Uterus (tissue), 4 donors: ENCODE results near the gene PPP1R8. TPM values are rescaled to one million over a fixed set of nuclear protein-coding genes. Genes with fewer than 3 reads are reported as not detected.
"Not testable (repeated sequence)": the region's sequence is repeated elsewhere in the genome, so short reads cannot be mapped to it uniquely, and the experiment has no call there.

Experiments
- DNase-seq, 2 donors: peaks; one replicate each; pipeline ENCODE4 v3.0.0-alpha.2; 2019 to 2020
- H3K27ac ChIP-seq, 2 donors: fragments of 200-600 bp; sonication (generic); 1 replicate in 1 of 2; 2 replicates in 1 of 2; pipeline ENCODE4 v1.5.1; 2016 to 2018
- H3K27me3 ChIP-seq, 2 donors: fragments of 200-600 bp; sonication (generic); one replicate each; pipeline ENCODE4 v1.5.1; 2018 to 2019; ENCODE audit warnings: control low read depth in 1 of 2
- H3K36me3 ChIP-seq, 2 donors: fragments of 200-600 bp; sonication (generic); one replicate each; pipeline ENCODE4 v1.5.1; 2019; ENCODE audit warnings: control low read depth in 1 of 2
- H3K4me1 ChIP-seq, 2 donors: fragments of 200-600 bp; sonication (generic); one replicate each; pipeline ENCODE4 v1.5.1; 2018 to 2019; ENCODE audit warnings: control low read depth in 1 of 2
- H3K4me3 ChIP-seq, 2 donors: fragments of 200-600 bp; sonication (generic); 1 replicate in 1 of 2; 2 replicates in 1 of 2; pipeline ENCODE4 v1.5.1; 2018 to 2019; ENCODE audit warnings: mild to moderate bottlenecking in 1 of 2
- H3K9me3 ChIP-seq, 2 donors: fragments of 200-600 bp; sonication (generic); one replicate each; pipeline ENCODE4 v1.5.1; 2019; ENCODE audit warnings: control low read depth in 1 of 2
- POLR2A ChIP-seq, 2 donors: fragments of 450-650 bp; IDR thresholded peaks; one replicate each; pipeline ENCODE4 v1.6.1; 2016; ENCODE audit warnings: antibody characterized with exemption in 2 of 2, mild to moderate bottlenecking in 1 of 2, moderate library complexity in 1 of 2
- intact Hi-C: fragments of 100-400 bp; cut with DNase I; formaldehyde crosslinking; loops from one replicate; pipeline ENCODE4 v1.15.1; 2023; ENCODE audit warnings: low total_unique reads
- total RNA-seq, 4 donors: library from RNA; depleted of rRNA in 3 of 4; stranded (reverse); fragments of >200 nt in 3 of 4; gene quantifications; one replicate each; pipeline versions ENCODE4 v1.1.0 to v1.2.4, GENCODE V29; 2014 to 2023
- TF ChIP-seq, protein P1 (sequence below), 4 experiments: fragments of 200-600 bp in 2 of 4; fragments of 450-650 bp in 2 of 4; sonication (generic) in 2 of 4; IDR thresholded peaks; one replicate each; pipeline ENCODE4 v1.5.1; 2016 to 2019; ENCODE audit warnings: antibody characterized with exemption in 4 of 4, mild to moderate bottlenecking in 2 of 4, moderate library complexity in 1 of 4
- donor health status: DM: yes; HTN: yes; CAD: no.

PPP1R8 gene
- total RNA-seq, 4 donors from 2014 or later = 32.3 to 57.5 (median 43.6) TPM

DNA sequence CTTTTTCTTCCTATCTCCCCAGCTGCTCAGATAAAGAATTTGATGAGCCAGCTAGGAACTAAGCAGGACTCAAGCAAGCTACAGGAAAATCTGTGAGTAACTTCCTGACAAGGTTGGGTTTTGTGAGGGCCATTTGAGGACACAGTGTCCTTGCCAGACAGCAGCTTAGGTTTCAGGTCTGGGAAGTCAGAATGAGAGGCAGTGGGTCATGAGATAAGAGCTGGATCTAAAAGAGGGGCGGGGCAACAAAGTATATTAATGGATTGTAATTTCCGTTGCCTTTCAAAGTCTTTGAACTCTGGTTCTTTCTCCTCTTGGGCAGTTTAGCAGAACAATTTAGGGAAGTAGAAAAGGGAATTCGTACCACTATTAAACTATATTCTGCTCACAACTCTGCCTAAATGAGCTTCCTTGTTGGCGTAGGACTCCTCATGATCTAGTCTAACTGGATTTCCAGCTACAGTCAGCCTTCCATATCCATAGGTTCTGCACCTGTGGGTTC, 41.0 kb upstream of the PPP1R8 start:
- Histone ChIP-seq H3K27ac (peak overlapping the region in 1 of 2 donors; percentile 57), H3K36me3 (no peaks in the 10 kb centered on the region), H3K27me3 (no peaks in the 10 kb centered on the region), H3K4me3 (no peak overlapping the region), H3K9me3 (no peaks in the 10 kb centered on the region), H3K4me1 (no peaks in the 10 kb centered on the region)
- peak in 1 of 2 donors; percentile 59 for DNase-seq
- TF ChIP-seq, protein P1, sequence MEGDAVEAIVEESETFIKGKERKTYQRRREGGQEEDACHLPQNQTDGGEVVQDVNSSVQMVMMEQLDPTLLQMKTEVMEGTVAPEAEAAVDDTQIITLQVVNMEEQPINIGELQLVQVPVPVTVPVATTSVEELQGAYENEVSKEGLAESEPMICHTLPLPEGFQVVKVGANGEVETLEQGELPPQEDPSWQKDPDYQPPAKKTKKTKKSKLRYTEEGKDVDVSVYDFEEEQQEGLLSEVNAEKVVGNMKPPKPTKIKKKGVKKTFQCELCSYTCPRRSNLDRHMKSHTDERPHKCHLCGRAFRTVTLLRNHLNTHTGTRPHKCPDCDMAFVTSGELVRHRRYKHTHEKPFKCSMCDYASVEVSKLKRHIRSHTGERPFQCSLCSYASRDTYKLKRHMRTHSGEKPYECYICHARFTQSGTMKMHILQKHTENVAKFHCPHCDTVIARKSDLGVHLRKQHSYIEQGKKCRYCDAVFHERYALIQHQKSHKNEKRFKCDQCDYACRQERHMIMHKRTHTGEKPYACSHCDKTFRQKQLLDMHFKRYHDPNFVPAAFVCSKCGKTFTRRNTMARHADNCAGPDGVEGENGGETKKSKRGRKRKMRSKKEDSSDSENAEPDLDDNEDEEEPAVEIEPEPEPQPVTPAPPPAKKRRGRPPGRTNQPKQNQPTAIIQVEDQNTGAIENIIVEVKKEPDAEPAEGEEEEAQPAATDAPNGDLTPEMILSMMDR (IDR thresholded peaks at IDR 0.05) = no peak
- no peak for TF ChIP-seq POLR2A (IDR thresholded peaks at IDR 0.05)
- intact Hi-C loops = no loop called here

DNA sequence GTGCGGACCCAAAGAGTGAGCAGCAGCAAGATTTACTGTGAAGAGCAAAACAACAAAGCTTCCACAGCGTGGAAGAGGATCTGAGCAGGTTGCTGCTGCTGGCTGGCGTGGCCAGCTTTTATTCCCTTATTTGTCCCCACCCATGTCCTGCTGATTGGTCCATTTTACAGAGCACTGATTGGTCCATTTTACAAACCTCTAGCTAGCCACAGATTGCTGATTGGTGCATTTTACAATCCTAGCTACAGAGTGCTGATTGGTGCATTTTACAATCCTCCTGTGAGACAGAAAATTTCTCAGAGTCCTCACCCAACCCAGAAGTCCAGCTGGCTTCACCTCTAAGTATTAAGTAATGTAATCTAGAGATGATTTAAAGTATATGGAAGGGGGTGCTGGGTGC, 40.3 kb upstream of the PPP1R8 start:
- H3K27me3 ChIP-seq, DNase-seq, H3K4me3 ChIP-seq, H3K9me3 ChIP-seq, H3K4me1 ChIP-seq, H3K36me3 ChIP-seq, intact Hi-C loops: not testable (repeated sequence)
- H3K27ac ChIP-seq = peak overlapping the region in 1 of 2 donors; percentile 57

- intact Hi-C loops = no loop called here
- Histone ChIP-seq H3K27me3 (no peaks in the 10 kb centered on the region), H3K27ac (no peak overlapping the region), H3K4me1 (no peaks in the 10 kb centered on the region), H3K36me3 (no peaks in the 10 kb centered on the region), H3K4me3 (no peak overlapping the region), H3K9me3 (no peaks in the 10 kb centered on the region)
- DNase-seq = no peak
- no peak for TF ChIP-seq POLR2A (IDR thresholded peaks at IDR 0.05)
These were observed 35.0 kb upstream of the PPP1R8 start for GRCh38 chr1:27795601-27796000.

DNA sequence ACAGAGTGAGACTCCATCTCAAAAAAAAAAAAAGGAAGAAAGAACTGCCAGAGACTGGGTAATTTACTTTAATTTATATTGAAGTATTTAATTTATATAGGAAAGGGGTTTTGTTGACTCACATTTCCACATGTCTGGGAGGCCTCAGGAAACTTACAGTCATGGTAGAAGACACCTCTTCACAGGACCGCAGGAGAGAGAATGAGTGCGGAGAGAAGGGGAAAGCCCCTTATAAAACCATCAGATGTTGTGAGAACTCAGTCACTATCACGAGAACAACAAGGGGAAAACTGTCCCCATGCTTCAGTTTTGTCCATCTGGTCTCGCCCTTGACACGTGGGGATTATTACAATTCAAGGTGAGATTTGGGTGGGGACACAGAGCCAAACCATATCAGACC, 25.8 kb upstream of the PPP1R8 start:
- Histone ChIP-seq H3K27me3 (no peaks in the 10 kb centered on the region), H3K27ac (no peak overlapping the region), H3K4me3 (no peak overlapping the region), H3K36me3 (no peaks in the 10 kb centered on the region), H3K9me3 (no peaks in the 10 kb centered on the region), H3K4me1 (no peaks in the 10 kb centered on the region)
- intact Hi-C loops = no loop called here
- TF ChIP-seq POLR2A (IDR thresholded peaks at IDR 0.05) = no peak
- TF ChIP-seq, protein P1 (IDR thresholded peaks at IDR 0.05) = no peak
- no peak for DNase-seq

GRCh38 chr1:27806758-27807157, 23.8 kb upstream of the PPP1R8 start:
- DNase-seq = no peak
- Histone ChIP-seq H3K4me1 (no peaks in the 10 kb centered on the region), H3K9me3 (no peaks in the 10 kb centered on the region), H3K36me3 (no peaks in the 10 kb centered on the region), H3K4me3 (no peak overlapping the region), H3K27ac (no peak overlapping the region), H3K27me3 (no peaks in the 10 kb centered on the region)
- intact Hi-C loops = no loop called here
- TF ChIP-seq, protein P1 (IDR thresholded peaks at IDR 0.05) = no peak
- no peak for TF ChIP-seq POLR2A (IDR thresholded peaks at IDR 0.05)

- H3K27ac ChIP-seq = no peak overlapping the region
- H3K4me3 ChIP-seq = no peak overlapping the region
- no peaks in the 10 kb centered on the region for H3K36me3 ChIP-seq
- TF ChIP-seq, protein P1 (IDR thresholded peaks at IDR 0.05) = no peak
- no peak for DNase-seq
- H3K27me3 ChIP-seq = no peaks in the 10 kb centered on the region
- no peaks in the 10 kb centered on the region for H3K9me3 ChIP-seq
- intact Hi-C loops = no loop called here
- no peaks in the 10 kb centered on the region for H3K4me1 ChIP-seq
These were observed 23.2 kb upstream of the PPP1R8 start for GRCh38 chr1:27807385-27807784.

DNA sequence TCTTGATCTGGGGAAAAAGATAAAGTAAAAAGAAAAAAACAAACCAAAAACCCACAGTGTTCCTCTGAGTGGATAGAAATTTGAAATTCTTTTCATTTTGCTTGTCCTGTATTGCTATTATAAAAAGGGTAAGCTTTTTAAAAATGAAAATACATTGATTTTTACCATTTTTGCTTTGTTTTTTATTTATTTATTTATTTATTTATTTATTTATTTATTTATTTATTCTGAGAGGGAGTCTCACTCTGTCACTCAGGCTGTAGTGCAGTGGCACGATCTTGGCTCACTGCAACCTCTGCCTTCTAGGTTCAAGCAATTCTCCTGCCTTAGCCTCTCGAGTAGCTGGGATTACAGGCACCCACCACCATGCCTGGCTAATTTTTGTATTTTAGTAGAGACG, 22.5 kb upstream of the PPP1R8 start:
- H3K4me1 ChIP-seq, H3K36me3 ChIP-seq, H3K27me3 ChIP-seq, H3K9me3 ChIP-seq, H3K4me3 ChIP-seq, DNase-seq, intact Hi-C loops, H3K27ac ChIP-seq: not testable (repeated sequence)
